Ovary (tissue), 9 donors: ENCODE results near the gene ARFGAP3. TPM values are rescaled to one million over a fixed set of nuclear protein-coding genes. Genes with fewer than 3 reads are reported as not detected.
A peak's percentile ranks its signal among the peaks of the same experiment; 100 is the strongest.

ENCODE experiments used
- DNase-seq, 5 donors: peaks; one replicate each; pipeline ENCODE4 v3.0.0-alpha.2; 2019 to 2020
- H3K27ac ChIP-seq, 2 donors: fragments of 200-600 bp; one replicate each; pipeline versions ENCODE4 v1.5.1 to v1.8.0; 2019 to 2022
- H3K27me3 ChIP-seq: fragments of 200-600 bp; one replicate; pipeline ENCODE4 v1.8.0; 2022
- H3K36me3 ChIP-seq: fragments of 200-600 bp; sonication (generic); one replicate; pipeline ENCODE4 v1.5.1; 2019
- H3K4me1 ChIP-seq: one replicate; pipeline ENCODE4 v1.8.1; 2013; ENCODE audit warnings: mild to moderate bottlenecking, moderate library complexity; ENCODE audit not compliant: insufficient read depth
- H3K4me3 ChIP-seq: fragments of 200-600 bp; sonication (generic); one replicate; pipeline ENCODE4 v1.5.1; 2017
- H3K9me3 ChIP-seq, 2 donors: fragments of 200-600 bp in 1 of 2; sonication (generic) in 1 of 2; one replicate each; pipeline versions ENCODE4 v1.5.1 to v1.8.1; 2013 to 2019; ENCODE audit warnings: mild to moderate bottlenecking in 1 of 2, moderate library complexity in 1 of 2
- EP300 ChIP-seq: sonication (generic); formaldehyde crosslinking; IDR thresholded peaks from one replicate; pipeline ENCODE4 v1.6.1; 2017; ENCODE audit warnings: antibody characterized with exemption
- POLR2A ChIP-seq: fragments of 450-650 bp; IDR thresholded peaks from one replicate; pipeline ENCODE4 v1.6.1; 2017; ENCODE audit warnings: antibody characterized with exemption, mild to moderate bottlenecking, moderate library complexity
- WGBS, 3 donors: extraction: QIAGEN DNeasy Blood & Tissue Kit in 1 of 3; methylation state at CpG; one replicate each; pipeline versions ENCODE4 v1.1.5 to v1.1.7; 2013 to 2017; 5-methylcytosine and 5-hydroxymethylcytosine counted together
- intact Hi-C, 4 donors: fragments of 100-400 bp; cut with DNase I; formaldehyde crosslinking; loops; one replicate each; pipeline versions ENCODE4 v1.11.0 to v1.15.1; 2022 to 2023
- polyA plus RNA-seq, 2 donors: library from polyadenylated mRNA; stranded (reverse); fragments of 200-250 nt in 1 of 2; fragments of 350-450 nt in 1 of 2; fragmentation: Illumina TruSeq in 1 of 2; extraction: RNeasy Lipid Tissue Mini Kit (QIAGEN cat#74804) in 1 of 2; gene quantifications; one replicate each; pipeline ENCODE4 v1.2.3, GENCODE V29; 2013 to 2014
- total RNA-seq, 7 donors: library from RNA; depleted of rRNA in 2 of 7; stranded (reverse); fragments of >200 nt in 2 of 7; fragmentation: NEBNext Ultra II Directional in 3 of 7; extraction: Animal tissue kit (Norgen Biotek cat#: 25700) in 3 of 7; gene quantifications; one replicate each; pipeline versions ENCODE4 v1.1.0 to v1.2.4, GENCODE V29; 2016 to 2023
- TF ChIP-seq, protein P1 (sequence below), 3 donors: fragments of 450-650 bp in 2 of 3; fragments of 200-600 bp in 1 of 3; IDR thresholded peaks; one replicate each; pipeline versions ENCODE4 v1.5.1 to v1.8.0; 2016 to 2022; ENCODE audit warnings: antibody characterized with exemption in 3 of 3, mild to moderate bottlenecking in 1 of 3
- donor health status: DM: no; HTN: no; CAD: no; lungs with moderate emphysema.
- donor health status: DM: no; HTN: no; CAD: no.
- donor health status: Bipolar disorder and iron deficiency.
- donor health status: DM: yes; HTN: yes; CAD: no.
- donor health status: DM: no; HTN: no; CAD: no.
- donor health status: DM: yes; HTN: yes; CAD: no.

ARFGAP3 gene
- total and polyA plus RNA-seq, 9 donors = 21.6 to 47.8 (median 39.2) TPM

- Histone ChIP-seq H3K27ac (no peak overlapping the region), H3K36me3 (no peaks in the 10 kb centered on the region), H3K4me1 (no peaks in the 10 kb centered on the region), H3K4me3 (no peak overlapping the region), H3K27me3 (no peaks in the 10 kb centered on the region), H3K9me3 (no peaks in the 10 kb centered on the region)
- DNase-seq = no peak
- TF ChIP-seq POLR2A (no peak), EP300 (no peak)
- TF ChIP-seq, protein P1, sequence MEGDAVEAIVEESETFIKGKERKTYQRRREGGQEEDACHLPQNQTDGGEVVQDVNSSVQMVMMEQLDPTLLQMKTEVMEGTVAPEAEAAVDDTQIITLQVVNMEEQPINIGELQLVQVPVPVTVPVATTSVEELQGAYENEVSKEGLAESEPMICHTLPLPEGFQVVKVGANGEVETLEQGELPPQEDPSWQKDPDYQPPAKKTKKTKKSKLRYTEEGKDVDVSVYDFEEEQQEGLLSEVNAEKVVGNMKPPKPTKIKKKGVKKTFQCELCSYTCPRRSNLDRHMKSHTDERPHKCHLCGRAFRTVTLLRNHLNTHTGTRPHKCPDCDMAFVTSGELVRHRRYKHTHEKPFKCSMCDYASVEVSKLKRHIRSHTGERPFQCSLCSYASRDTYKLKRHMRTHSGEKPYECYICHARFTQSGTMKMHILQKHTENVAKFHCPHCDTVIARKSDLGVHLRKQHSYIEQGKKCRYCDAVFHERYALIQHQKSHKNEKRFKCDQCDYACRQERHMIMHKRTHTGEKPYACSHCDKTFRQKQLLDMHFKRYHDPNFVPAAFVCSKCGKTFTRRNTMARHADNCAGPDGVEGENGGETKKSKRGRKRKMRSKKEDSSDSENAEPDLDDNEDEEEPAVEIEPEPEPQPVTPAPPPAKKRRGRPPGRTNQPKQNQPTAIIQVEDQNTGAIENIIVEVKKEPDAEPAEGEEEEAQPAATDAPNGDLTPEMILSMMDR (IDR thresholded peaks at IDR 0.05) = no peak
- 57 to 60% (median 59%) methylated on average over 4 of the region's 4 CpGs for WGBS, 3 donors
- intact Hi-C loops = loop anchor here in 1 of 4 donors (10.0 kb wide), 1 partner anchor 171 kb away; no protein-coding TSS in a partner anchor
These were observed 6.4 kb upstream of the ARFGAP3 start for GRCh38 chr22:42863349-42863961.

DNA sequence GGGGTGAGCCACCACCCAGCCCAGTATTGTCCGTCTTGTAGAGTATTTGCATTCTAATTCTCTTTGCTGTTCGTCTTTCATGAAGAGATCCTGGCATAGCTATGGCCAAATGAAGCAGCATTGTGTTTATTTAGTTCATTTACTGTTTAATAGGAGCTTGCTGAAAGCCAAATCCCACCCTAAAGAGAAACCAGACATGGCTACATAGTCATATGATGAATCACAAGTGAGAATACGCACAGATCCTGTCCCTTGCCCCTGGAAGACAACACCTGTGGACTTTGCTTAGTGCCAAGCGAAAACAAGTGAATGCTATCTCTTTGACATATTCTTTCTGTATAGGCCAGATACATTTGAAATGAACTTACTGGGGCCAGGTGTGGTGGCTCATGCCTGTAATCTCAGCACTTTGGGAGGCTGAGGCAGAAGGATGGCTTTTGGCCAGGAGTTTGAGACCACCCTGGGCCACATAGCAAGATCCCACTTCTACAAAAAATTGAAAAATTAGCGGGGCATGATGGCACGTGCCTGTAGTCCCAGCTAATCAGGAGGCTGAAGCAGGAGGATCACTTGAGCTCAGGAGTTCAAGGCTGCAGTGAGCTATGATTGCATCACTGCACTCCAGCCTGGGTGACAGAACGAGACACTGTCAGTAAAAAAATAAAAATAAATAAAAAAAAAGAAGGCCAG, 5.1 kb upstream of the ARFGAP3 start:
- H3K27ac ChIP-seq = no peak overlapping the region
- intact Hi-C loops = loop anchor here in 1 of 4 donors (10.0 kb wide), 1 partner anchor 173 kb away; no protein-coding TSS in a partner anchor
- TF ChIP-seq, protein P1 (IDR thresholded peaks at IDR 0.05) = no peak
- TF ChIP-seq POLR2A (no peak), EP300 (no peak)
- peaks cover 9% of the 10 kb centered on the region for H3K4me1 ChIP-seq
- no peaks in the 10 kb centered on the region for H3K27me3 ChIP-seq
- WGBS, 3 donors = 85 to 91% (median 88%) methylated on average over 7 of the region's 7 CpGs
- H3K4me3 ChIP-seq = no peak overlapping the region
- H3K9me3 ChIP-seq = no peaks in the 10 kb centered on the region
- DNase-seq = no peak
- no peaks in the 10 kb centered on the region for H3K36me3 ChIP-seq

- no peaks in the 10 kb centered on the region for H3K9me3 ChIP-seq
- H3K27me3 ChIP-seq = no peaks in the 10 kb centered on the region
- DNase-seq = no peak
- H3K27ac ChIP-seq = no peak overlapping the region
- 51 to 64% (median 58%) methylated on average over 3 to 4 of the region's 4 CpGs for WGBS, 3 donors
- peaks cover 9% of the 10 kb centered on the region for H3K4me1 ChIP-seq
- TF ChIP-seq EP300 = no peak
- TF ChIP-seq, protein P1 (IDR thresholded peaks at IDR 0.05) = no peak
- no peak for TF ChIP-seq POLR2A
- H3K36me3 ChIP-seq = no peaks in the 10 kb centered on the region
- intact Hi-C loops = loop anchor here in 1 of 4 donors (10.0 kb wide), 1 partner anchor 174 kb away; no protein-coding TSS in a partner anchor
- no peak overlapping the region for H3K4me3 ChIP-seq
These were observed 3.9 kb upstream of the ARFGAP3 start for GRCh38 chr22:42860968-42861367.

GRCh38 chr22:42857845-42858481, 890 bp upstream of the ARFGAP3 start:
- H3K27me3 ChIP-seq = no peaks in the 10 kb centered on the region
- peak in 4 of 5 donors; percentile 42 to 50 (median 48) for DNase-seq
- peak overlapping the region in 1 of 2 donors; percentile 92 for H3K27ac ChIP-seq
- H3K36me3 ChIP-seq = no peaks in the 10 kb centered on the region
- 93% methylated on average over 14 of the region's 14 CpGs for WGBS, 3 donors
- no peak for TF ChIP-seq POLR2A
- TF ChIP-seq, protein P1 (IDR thresholded peaks at IDR 0.05) = no peak
- TF ChIP-seq EP300 = no peak
- H3K4me1 ChIP-seq = peaks cover 13% of the 10 kb centered on the region
- intact Hi-C loops = loop anchor here in 1 of 4 donors (10.0 kb wide), 1 partner anchor 193 kb away; no protein-coding TSS in a partner anchor
- no peaks in the 10 kb centered on the region for H3K9me3 ChIP-seq
- H3K4me3 ChIP-seq = no peak overlapping the region
